ENCODE data around the gene ERICH4. TPM values are rescaled to one million over a fixed set of nuclear protein-coding genes. Genes with fewer than 3 reads are reported as not detected.

ERICH4 gene
- total and polyA plus RNA-seq, 7 donors = not detected

DNA sequence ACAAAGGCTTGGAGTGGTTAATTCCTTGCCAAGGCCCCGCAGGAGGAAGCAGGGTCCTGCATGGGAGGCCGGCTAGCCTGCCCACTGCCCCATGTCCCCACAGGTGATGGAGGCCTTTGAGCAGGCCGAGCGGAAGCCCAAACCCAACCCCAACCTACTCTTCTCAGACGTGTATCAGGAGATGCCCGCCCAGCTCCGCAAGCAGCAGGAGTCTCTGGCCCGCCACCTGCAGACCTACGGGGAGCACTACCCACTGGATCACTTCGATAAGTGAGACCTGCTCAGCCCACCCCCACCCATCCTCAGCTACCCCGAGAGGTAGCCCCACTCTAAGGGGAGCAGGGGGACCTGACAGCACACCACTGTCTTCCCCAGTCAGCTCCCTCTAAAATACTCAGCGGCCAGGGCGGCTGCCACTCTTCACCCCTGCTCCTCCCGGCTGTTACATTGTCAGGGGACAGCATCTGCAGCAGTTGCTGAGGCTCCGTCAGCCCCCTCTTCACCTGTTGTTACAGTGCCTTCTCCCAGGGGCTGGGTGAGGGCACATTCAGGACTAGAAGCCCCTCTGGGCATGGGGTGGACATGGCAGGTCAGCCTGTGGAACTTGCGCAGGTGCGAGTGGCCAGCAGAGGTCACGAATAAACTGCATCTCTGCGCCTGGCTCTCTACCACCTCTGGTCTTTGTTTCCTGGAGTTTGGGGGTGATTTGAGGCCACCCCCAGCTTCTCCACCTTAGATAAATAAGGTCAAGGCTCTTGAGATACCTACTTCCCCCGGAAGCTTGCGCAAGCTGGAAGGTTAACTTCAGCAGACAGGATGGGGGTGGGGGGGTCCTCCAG lies 18.4 kb upstream of the ERICH4 start:
- H3K36me3 ChIP-seq = peaks cover 19 to 62% (median 27%) of the 10 kb centered on the region in 4 donors
- H3K4me3 ChIP-seq = no peak overlapping the region
- peaks cover 0 to 40% (median 34%) of the 10 kb centered on the region in 4 donors for H3K4me1 ChIP-seq
- DNase-seq = no peak
- no peaks in the 10 kb centered on the region for H3K9me3 ChIP-seq
- no peak overlapping the region for H3K27ac ChIP-seq
- no peak for TF ChIP-seq EP300 (IDR thresholded peaks at IDR 0.05)
- no peak for TF ChIP-seq POLR2AphosphoS5 (IDR thresholded peaks at IDR 0.05)
- TF ChIP-seq, protein P1, sequence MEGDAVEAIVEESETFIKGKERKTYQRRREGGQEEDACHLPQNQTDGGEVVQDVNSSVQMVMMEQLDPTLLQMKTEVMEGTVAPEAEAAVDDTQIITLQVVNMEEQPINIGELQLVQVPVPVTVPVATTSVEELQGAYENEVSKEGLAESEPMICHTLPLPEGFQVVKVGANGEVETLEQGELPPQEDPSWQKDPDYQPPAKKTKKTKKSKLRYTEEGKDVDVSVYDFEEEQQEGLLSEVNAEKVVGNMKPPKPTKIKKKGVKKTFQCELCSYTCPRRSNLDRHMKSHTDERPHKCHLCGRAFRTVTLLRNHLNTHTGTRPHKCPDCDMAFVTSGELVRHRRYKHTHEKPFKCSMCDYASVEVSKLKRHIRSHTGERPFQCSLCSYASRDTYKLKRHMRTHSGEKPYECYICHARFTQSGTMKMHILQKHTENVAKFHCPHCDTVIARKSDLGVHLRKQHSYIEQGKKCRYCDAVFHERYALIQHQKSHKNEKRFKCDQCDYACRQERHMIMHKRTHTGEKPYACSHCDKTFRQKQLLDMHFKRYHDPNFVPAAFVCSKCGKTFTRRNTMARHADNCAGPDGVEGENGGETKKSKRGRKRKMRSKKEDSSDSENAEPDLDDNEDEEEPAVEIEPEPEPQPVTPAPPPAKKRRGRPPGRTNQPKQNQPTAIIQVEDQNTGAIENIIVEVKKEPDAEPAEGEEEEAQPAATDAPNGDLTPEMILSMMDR (IDR thresholded peaks at IDR 0.05) = no peak
- TF ChIP-seq POLR2A (IDR thresholded peaks at IDR 0.05) = no peak
- H3K27me3 ChIP-seq = no peaks in the 10 kb centered on the region
- 59 to 80% methylated on average over 21 of the region's 21 CpGs for WGBS, 2 donors
- intact Hi-C loops (cut with DNase I) = no loop called here

DNA sequence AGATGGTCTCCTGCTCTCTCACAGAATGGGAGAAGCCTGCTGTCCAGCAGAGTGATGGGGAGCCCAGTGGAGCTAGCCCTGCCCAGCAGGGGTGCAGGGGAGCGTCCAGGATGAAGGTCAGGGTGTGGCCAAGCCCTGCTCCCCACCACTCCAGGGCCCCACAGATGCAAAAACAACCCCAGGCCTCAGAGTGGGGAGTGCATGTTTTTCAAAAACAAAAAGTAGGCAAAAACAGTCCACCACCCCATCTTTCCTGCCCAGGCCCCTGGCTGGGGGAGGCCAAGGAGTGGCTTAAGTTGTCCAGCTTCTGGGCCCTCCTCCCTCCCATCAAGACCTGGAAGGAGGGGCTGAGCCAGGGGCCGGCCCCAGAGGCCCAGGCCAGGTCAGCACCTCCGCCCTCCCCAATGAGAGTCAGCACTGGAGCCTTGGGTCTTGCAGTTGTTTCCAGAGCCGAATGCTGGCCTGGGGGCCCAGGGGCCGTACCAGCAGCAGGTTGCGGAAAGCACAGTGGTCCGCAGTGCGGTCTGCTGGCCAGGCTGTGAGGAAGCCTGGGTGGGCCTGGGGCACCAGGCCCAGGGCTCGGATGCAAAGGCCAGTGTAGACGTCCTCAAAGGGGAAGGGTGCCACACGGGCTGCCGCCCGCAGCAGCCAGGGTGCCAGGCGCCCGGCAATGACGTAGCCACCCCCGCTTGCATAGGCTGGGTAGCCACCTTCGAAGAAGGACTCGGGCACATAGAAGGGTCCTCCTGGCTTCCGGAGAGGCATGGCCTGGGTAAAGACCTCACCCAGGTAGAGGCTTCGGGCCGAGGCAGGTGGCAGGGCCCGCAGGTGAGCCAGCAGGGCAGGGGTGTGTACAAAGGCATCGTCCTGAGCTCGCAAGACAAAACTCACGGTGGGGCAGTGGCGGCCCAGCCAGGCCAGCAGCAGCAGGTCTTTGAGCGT lies 17.5 kb upstream of the ERICH4 start:
- intact Hi-C loops (cut with DNase I) = no loop called here

DNA sequence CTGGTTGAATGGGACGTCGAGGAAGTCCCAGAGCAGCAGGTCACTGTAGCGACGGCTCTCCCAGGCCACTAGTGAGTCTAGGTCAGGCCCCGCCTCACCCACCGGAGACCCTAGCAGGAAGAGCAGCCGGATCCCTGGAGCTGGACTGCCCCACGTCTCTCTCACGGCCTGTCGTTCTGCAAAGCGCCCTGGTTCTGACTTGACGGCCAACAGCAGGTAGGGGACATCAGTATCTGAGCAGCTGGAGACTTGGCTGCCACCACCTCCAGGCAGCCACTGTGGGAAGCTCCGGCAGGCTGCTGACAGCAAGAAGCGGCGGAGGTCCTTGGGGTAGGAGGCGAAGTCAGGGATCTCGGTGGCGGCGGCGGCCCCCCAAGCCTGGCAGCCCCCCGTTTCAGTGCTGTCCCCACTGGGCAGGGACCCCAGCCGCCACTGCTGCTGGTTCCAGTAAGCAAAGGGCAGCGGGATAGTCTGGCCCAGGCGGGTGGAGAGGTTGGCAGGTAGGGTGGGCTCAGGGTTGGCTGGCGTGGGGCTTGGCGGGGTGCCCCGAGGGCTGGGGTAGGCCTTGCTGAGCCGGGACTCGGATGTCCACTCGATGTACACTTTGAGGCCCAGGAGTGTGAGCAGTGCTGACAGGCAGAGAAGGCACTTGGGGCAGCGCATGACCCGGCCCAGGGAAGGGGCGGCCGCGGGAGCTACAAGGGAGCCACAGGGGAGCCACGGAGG lies 16.7 kb upstream of the ERICH4 start:
- Histone ChIP-seq H3K9me3 (no peaks in the 10 kb centered on the region), H3K4me1 (peaks cover 0 to 40% (median 34%) of the 10 kb centered on the region in 4 donors), H3K36me3 (peaks cover 13 to 49% (median 14%) of the 10 kb centered on the region in 4 donors), H3K27ac (peak overlapping the region; percentile 82 to 89 (median 86)), H3K4me3 (peak overlapping the region; percentile 36 to 63 (median 56)), H3K27me3 (no peaks in the 10 kb centered on the region)
- TF ChIP-seq POLR2AphosphoS5 (IDR thresholded peaks at IDR 0.05) = no peak
- no peak for TF ChIP-seq EP300 (IDR thresholded peaks at IDR 0.05)
- TF ChIP-seq POLR2A (IDR thresholded peaks at IDR 0.05) = no peak
- TF ChIP-seq, protein P1 (IDR thresholded peaks at IDR 0.05) = no peak
- no peak for DNase-seq
- 15 to 70% methylated on average over 36 of the region's 36 CpGs for WGBS, 2 donors
- intact Hi-C loops (cut with DNase I) = no loop called here

More for the DNA sequence above, 17.5 kb upstream of the ERICH4 start:
- TF ChIP-seq EP300 (IDR thresholded peaks at IDR 0.05) (no peak), POLR2A (IDR thresholded peaks at IDR 0.05) (no peak), POLR2AphosphoS5 (IDR thresholded peaks at IDR 0.05) (no peak)
- TF ChIP-seq, protein P1 (IDR thresholded peaks at IDR 0.05) = no peak
- 27 to 78% methylated on average over 28 of the region's 28 CpGs for WGBS, 2 donors
- DNase-seq = no peak
- H3K27ac ChIP-seq = peak overlapping the region in 1 of 4 donors; percentile 89
- H3K9me3 ChIP-seq = no peaks in the 10 kb centered on the region
- H3K36me3 ChIP-seq = peaks cover 13 to 53% (median 19%) of the 10 kb centered on the region in 4 donors
- H3K4me1 ChIP-seq = peaks cover 0 to 40% (median 34%) of the 10 kb centered on the region in 4 donors
- H3K4me3 ChIP-seq = no peak overlapping the region
- no peaks in the 10 kb centered on the region for H3K27me3 ChIP-seq

DNA sequence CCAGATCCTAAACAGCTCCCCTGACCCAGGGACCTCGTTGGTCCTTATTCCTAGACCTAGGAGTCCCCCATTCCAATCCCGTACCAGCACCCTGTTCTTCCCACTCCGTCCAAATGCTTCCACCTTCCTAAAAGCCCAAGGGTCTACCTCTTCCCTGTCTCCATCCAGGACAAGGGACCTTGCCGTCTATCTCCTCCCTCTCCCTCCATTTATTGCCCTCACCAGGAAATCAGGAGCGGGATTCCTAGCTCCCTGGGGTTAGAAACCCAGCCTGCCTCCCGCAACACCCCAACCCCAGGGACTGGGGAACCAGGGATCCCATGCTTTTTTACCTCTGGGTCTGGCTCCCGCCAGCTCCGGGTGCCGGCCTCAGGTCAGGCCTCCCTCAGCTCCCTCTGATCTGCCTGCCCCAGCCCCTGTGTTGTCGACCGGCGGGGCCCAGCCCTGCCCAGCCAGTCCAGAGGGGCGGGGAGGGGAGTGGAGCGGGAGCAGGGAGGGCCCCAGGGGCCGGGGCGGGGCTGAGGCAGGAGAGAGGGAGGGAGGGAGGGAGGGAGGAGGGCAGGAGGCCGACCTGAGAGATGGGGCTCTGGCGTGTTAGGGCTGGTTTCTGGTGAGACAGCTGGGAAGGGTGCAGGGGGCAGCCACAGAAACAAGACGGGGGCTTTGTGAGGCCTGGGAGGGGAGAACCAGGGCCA lies 15.9 kb upstream of the ERICH4 start, which contains the start of gene B3GNT8:
Gene B3GNT8 (minus strand): TSS at position 423 of the 695 bp plus-strand sequence. CDS start 596 bp downstream, outside the sequence.
- H3K27me3 ChIP-seq = no peaks in the 10 kb centered on the region
- DNase-seq = peak; percentile 94
- peak within 1 kb of the TSS; percentile 82 to 89 (median 86) for H3K27ac ChIP-seq
- 4 to 15% methylated on average over 19 of the region's 19 CpGs for WGBS, 2 donors
- H3K4me3 ChIP-seq = peak within 1 kb of the TSS; percentile 36 to 63 (median 56)
- peaks cover 0 to 40% (median 34%) of the 10 kb centered on the region in 4 donors for H3K4me1 ChIP-seq
- peaks cover 11 to 50% (median 20%) of the 10 kb centered on the region in 4 donors for H3K36me3 ChIP-seq
- TF ChIP-seq, protein P1 (IDR thresholded peaks at IDR 0.05) = no peak
- TF ChIP-seq POLR2AphosphoS5 (IDR thresholded peaks at IDR 0.05) (peak; percentile 65 to 87 (median 78)), POLR2A (IDR thresholded peaks at IDR 0.05) (peak; percentile 42 to 90)
- intact Hi-C loops (cut with DNase I) = no loop called here
- no peaks in the 10 kb centered on the region for H3K9me3 ChIP-seq
